Stomach (tissue), 4 donors: ENCODE data around the gene CLEC6A.
"Not testable (repeated sequence)": the region's sequence is repeated elsewhere in the genome, so short reads cannot be mapped to it uniquely, and the experiment has no call there.

Source experiments
- EP300 ChIP-seq: sonication (generic); formaldehyde crosslinking; IDR thresholded peaks from one replicate; pipeline ENCODE4 v1.6.1; 2017; ENCODE audit warnings: antibody characterized with exemption
- TF ChIP-seq, protein P1 (sequence below), 7 experiments: fragments of 450-650 bp in 4 of 7; fragments of 200-600 bp in 3 of 7; sonication (generic) in 3 of 7; IDR thresholded peaks; one replicate each; pipeline ENCODE4 v1.5.1; 2016 to 2019; ENCODE audit warnings: antibody characterized with exemption in 7 of 7, control low read depth in 2 of 7, mild to moderate bottlenecking in 1 of 7

DNA sequence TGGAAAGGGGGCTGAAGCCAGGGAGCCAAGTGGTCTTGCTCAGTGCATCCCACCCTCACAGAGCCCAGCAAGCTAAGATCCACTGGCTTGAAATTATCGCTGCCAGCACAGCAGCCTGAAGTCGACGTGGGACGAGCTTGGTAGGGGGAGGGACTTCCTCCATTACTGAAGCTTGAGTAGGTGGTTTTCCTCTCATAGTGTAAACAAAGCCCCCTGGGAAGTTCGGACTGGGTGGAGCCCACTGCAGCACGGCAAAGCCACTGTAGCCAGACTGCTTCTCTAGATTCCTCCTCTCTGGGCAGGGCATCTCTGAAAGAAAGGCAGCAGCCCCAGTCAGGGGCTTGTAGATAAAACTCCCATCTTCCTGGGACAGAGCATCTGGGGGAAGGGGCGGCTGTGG lies 40.3 kb downstream of the CLEC6A start:
- TF ChIP-seq, protein P1, sequence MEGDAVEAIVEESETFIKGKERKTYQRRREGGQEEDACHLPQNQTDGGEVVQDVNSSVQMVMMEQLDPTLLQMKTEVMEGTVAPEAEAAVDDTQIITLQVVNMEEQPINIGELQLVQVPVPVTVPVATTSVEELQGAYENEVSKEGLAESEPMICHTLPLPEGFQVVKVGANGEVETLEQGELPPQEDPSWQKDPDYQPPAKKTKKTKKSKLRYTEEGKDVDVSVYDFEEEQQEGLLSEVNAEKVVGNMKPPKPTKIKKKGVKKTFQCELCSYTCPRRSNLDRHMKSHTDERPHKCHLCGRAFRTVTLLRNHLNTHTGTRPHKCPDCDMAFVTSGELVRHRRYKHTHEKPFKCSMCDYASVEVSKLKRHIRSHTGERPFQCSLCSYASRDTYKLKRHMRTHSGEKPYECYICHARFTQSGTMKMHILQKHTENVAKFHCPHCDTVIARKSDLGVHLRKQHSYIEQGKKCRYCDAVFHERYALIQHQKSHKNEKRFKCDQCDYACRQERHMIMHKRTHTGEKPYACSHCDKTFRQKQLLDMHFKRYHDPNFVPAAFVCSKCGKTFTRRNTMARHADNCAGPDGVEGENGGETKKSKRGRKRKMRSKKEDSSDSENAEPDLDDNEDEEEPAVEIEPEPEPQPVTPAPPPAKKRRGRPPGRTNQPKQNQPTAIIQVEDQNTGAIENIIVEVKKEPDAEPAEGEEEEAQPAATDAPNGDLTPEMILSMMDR (IDR thresholded peaks at IDR 0.05): not testable (repeated sequence)
- not testable (repeated sequence) for TF ChIP-seq EP300
